ENCODE data around the gene UMAD1. TPM values are rescaled to one million over a fixed set of nuclear protein-coding genes. Genes with fewer than 3 reads are reported as not detected.

Gene UMAD1
- polyA plus RNA-seq, 3 donors = 6.2 to 22.7 (median 18.6) TPM

DNA sequence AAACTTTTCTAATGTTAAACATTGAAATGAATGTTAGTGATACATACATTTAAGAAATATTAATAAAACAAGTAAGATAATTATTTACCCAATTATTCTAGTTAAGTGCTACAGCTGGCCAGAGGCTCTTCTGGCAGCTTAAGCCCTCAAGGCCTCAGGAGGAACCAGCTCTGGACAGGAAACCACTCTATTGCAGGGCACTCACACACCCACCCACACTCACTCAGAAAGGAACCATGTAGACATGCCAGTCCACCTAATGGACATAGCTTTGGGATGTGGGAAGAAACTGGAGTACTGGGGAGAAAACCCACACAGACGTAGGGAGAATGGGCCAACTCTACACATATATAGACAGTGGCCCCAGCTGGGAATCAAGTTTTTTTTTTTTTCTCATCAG, 28.2 kb downstream of the UMAD1 start:
- intact Hi-C loops (cut with micrococcal nuclease) = no loop called here
- Histone ChIP-seq H3K4me3 (replicated peaks in 1 of 3; ENCODE audit: low read depth in 2 of 3, low read length in 3 of 3) (no peak overlapping the region), H3K27ac (ENCODE audit: low read depth in 1 of 2, low read length in 2 of 2) (no peak overlapping the region), H3K9me3 (replicated peaks in 1 of 2; ENCODE audit: control insufficient read depth in 1 of 2, insufficient read depth in 1 of 2, low read length in 2 of 2) (no peaks in the 10 kb centered on the region), H4K20me1 (ENCODE audit: insufficient read depth, low read length) (no peaks in the 10 kb centered on the region), H2AFZ (ENCODE audit: insufficient read depth, low read depth, low read length, poor library complexity, severe bottlenecking) (no peak overlapping the region), H3K4me2 (replicated peaks; ENCODE audit: extremely low read depth, low read length, poor library complexity, severe bottlenecking) (no peak overlapping the region), H3K4me1 (ENCODE audit: control insufficient read depth in 1 of 2, insufficient read depth in 2 of 2, low read length in 2 of 2) (peaks cover 12 to 17% of the 10 kb centered on the region in 2 donors), H3K9ac (ENCODE audit: insufficient read depth, low read length, poor library complexity, severe bottlenecking) (no peak overlapping the region), H3K36me3 (replicated peaks in 1 of 2; ENCODE audit: control insufficient read depth in 1 of 2, insufficient read depth in 2 of 2, low read length in 2 of 2) (no peaks in the 10 kb centered on the region), H3K27me3 (ENCODE audit: control insufficient read depth in 2 of 2, insufficient read depth in 2 of 2, low read length in 2 of 2) (no peaks in the 10 kb centered on the region), H3K79me2 (ENCODE audit: insufficient read depth, low read length) (peaks cover 12% of the 10 kb centered on the region)
- Mint-ChIP-seq H3K27ac (peak overlapping the region in 2 of 7 donors; percentile 37 to 73), H3K36me3 (peaks cover 2 to 6% of the 10 kb centered on the region in 2 donors), H3K27me3 (ENCODE audit: low read depth in 3 of 3) (peaks cover 0 to 1% (median 0%) of the 10 kb centered on the region in 3 donors), H3K9me3 (peaks cover 0 to 12% (median 0%) of the 10 kb centered on the region in 7 donors), H3K4me1 (peaks cover 35% of the 10 kb centered on the region), H3K4me3 (no peak overlapping the region)
- no CpG with 5 or more reads among the region's 1 CpG for WGBS (ENCODE audit: insufficient coverage)
- TF ChIP-seq, protein P1, sequence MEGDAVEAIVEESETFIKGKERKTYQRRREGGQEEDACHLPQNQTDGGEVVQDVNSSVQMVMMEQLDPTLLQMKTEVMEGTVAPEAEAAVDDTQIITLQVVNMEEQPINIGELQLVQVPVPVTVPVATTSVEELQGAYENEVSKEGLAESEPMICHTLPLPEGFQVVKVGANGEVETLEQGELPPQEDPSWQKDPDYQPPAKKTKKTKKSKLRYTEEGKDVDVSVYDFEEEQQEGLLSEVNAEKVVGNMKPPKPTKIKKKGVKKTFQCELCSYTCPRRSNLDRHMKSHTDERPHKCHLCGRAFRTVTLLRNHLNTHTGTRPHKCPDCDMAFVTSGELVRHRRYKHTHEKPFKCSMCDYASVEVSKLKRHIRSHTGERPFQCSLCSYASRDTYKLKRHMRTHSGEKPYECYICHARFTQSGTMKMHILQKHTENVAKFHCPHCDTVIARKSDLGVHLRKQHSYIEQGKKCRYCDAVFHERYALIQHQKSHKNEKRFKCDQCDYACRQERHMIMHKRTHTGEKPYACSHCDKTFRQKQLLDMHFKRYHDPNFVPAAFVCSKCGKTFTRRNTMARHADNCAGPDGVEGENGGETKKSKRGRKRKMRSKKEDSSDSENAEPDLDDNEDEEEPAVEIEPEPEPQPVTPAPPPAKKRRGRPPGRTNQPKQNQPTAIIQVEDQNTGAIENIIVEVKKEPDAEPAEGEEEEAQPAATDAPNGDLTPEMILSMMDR (IDR thresholded peaks at IDR 0.05) = no peak
- DNase-seq = peak in 1 of 3 donors; percentile 7

DNA sequence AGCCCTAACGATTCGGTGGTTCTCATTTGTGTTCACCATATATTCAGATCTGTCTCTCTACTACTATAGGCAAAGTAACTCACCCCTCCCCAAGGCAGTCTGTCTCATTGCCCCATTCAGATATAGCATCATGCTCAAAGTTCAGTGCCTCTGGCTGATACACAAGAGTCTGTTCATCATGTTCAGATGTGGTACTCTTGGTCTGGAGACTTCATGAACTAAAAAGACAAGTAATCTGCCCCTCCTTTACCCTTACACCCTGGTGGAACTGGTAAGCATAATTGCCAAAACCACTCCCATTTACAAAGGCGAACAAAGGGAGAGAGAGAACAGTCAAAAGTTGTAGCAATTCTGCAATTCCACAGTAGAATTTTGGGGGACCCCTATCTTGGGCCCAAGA, 29.9 kb downstream of the UMAD1 start:
- Histone ChIP-seq H3K4me2 (replicated peaks; ENCODE audit: extremely low read depth, low read length, poor library complexity, severe bottlenecking) (no peak overlapping the region), H3K36me3 (replicated peaks in 1 of 2; ENCODE audit: control insufficient read depth in 1 of 2, insufficient read depth in 2 of 2, low read length in 2 of 2) (peaks cover 0 to 15% of the 10 kb centered on the region in 2 donors), H3K27me3 (ENCODE audit: control insufficient read depth in 2 of 2, insufficient read depth in 2 of 2, low read length in 2 of 2) (no peaks in the 10 kb centered on the region), H3K27ac (ENCODE audit: low read depth in 1 of 2, low read length in 2 of 2) (no peak overlapping the region), H3K9ac (ENCODE audit: insufficient read depth, low read length, poor library complexity, severe bottlenecking) (no peak overlapping the region), H3K4me3 (replicated peaks in 1 of 3; ENCODE audit: low read depth in 2 of 3, low read length in 3 of 3) (no peak overlapping the region), H4K20me1 (ENCODE audit: insufficient read depth, low read length) (no peaks in the 10 kb centered on the region), H3K9me3 (replicated peaks in 1 of 2; ENCODE audit: control insufficient read depth in 1 of 2, insufficient read depth in 1 of 2, low read length in 2 of 2) (no peaks in the 10 kb centered on the region), H2AFZ (ENCODE audit: insufficient read depth, low read depth, low read length, poor library complexity, severe bottlenecking) (no peak overlapping the region), H3K79me2 (ENCODE audit: insufficient read depth, low read length) (peaks cover 12% of the 10 kb centered on the region), H3K4me1 (ENCODE audit: control insufficient read depth in 1 of 2, insufficient read depth in 2 of 2, low read length in 2 of 2) (peaks cover 12 to 17% of the 10 kb centered on the region in 2 donors)
- intact Hi-C loops (cut with micrococcal nuclease) = no loop called here
- no peak for DNase-seq
- Mint-ChIP-seq H3K27ac (no peak overlapping the region), H3K9me3 (peaks cover 0 to 12% (median 0%) of the 10 kb centered on the region in 7 donors), H3K36me3 (peaks cover 9 to 15% of the 10 kb centered on the region in 2 donors), H3K4me3 (no peak overlapping the region), H3K27me3 (ENCODE audit: low read depth in 3 of 3) (peaks cover 0 to 1% (median 0%) of the 10 kb centered on the region in 3 donors), H3K4me1 (peaks cover 38% of the 10 kb centered on the region)
- TF ChIP-seq, protein P1 (IDR thresholded peaks at IDR 0.05) = no peak
- WGBS (ENCODE audit: insufficient coverage) = no CpG with 5 or more reads among the region's 3 CpGs

Measured in CD14-positive monocyte (primary cell).